Nephron progenitor cell (in vitro differentiated cells): ENCODE measurements around the gene PLXND1.

Experiments used
- DNase-seq: peaks from one replicate; pipeline ENCODE4 v3.0.0; 2021
- H3K27ac Mint-ChIP-seq: 2 replicates; pipeline ENCODE4 v1.8.0; 2021; ENCODE audit warnings: mild to moderate bottlenecking, moderate library complexity, mixed read lengths
- H3K27me3 Mint-ChIP-seq: 2 replicates; pipeline ENCODE4 v1.8.0; 2021; ENCODE audit warnings: mild to moderate bottlenecking, low read depth, mixed read lengths; ENCODE audit not compliant: poor library complexity
- H3K36me3 Mint-ChIP-seq: 2 replicates; pipeline ENCODE4 v1.8.0; 2021; ENCODE audit warnings: low read depth, mixed read lengths
- H3K4me1 Mint-ChIP-seq: 2 replicates; pipeline ENCODE4 v1.8.0; 2021; ENCODE audit warnings: mixed read lengths
- H3K4me3 Mint-ChIP-seq: 2 replicates; pipeline ENCODE4 v1.8.0; 2021; ENCODE audit warnings: mild to moderate bottlenecking, moderate library complexity, mixed read lengths
- H3K9me3 Mint-ChIP-seq: 2 replicates; pipeline ENCODE4 v1.8.0; 2021; ENCODE audit warnings: mild to moderate bottlenecking, moderate library complexity, mixed read lengths
- TF ChIP-seq, protein P1 (sequence below): fragments of 200-600 bp; sonication (generic); IDR thresholded peaks from 2 replicates; pipeline ENCODE4 v1.5.0; 2021; ENCODE audit warnings: antibody characterized with exemption

Gene PLXND1

DNA sequence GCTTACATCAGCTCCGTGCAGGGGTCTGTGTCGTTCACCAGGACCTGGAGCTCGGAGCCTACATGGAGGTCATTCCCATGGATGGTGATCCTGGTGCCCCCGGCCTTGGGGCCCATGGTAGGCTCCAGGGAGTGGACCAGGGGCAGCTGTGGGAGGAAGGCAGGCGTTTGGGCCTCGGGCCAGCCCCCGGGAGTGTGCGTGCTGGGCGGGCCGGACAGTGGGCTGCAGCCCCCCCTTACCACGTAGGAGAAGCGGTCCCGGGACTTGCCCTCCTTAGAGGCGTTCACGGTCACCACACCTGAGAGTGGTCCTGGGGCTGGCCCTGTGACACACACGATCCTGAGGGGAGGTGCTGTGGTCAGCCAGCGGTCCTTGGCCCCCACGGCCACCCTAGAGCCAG lies 33.9 kb downstream of the PLXND1 start:
- H3K4me3 Mint-ChIP-seq: no peak overlapping the region
- DNase-seq: no peak
- H3K36me3 Mint-ChIP-seq: peaks cover 4% of the 10 kb centered on the region
- H3K27ac Mint-ChIP-seq: no peak overlapping the region
- peaks cover 3% of the 10 kb centered on the region for H3K27me3 Mint-ChIP-seq
- TF ChIP-seq, protein P1, sequence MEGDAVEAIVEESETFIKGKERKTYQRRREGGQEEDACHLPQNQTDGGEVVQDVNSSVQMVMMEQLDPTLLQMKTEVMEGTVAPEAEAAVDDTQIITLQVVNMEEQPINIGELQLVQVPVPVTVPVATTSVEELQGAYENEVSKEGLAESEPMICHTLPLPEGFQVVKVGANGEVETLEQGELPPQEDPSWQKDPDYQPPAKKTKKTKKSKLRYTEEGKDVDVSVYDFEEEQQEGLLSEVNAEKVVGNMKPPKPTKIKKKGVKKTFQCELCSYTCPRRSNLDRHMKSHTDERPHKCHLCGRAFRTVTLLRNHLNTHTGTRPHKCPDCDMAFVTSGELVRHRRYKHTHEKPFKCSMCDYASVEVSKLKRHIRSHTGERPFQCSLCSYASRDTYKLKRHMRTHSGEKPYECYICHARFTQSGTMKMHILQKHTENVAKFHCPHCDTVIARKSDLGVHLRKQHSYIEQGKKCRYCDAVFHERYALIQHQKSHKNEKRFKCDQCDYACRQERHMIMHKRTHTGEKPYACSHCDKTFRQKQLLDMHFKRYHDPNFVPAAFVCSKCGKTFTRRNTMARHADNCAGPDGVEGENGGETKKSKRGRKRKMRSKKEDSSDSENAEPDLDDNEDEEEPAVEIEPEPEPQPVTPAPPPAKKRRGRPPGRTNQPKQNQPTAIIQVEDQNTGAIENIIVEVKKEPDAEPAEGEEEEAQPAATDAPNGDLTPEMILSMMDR: no peak
- peaks cover 10% of the 10 kb centered on the region for H3K4me1 Mint-ChIP-seq
- H3K9me3 Mint-ChIP-seq: no peaks in the 10 kb centered on the region

DNA sequence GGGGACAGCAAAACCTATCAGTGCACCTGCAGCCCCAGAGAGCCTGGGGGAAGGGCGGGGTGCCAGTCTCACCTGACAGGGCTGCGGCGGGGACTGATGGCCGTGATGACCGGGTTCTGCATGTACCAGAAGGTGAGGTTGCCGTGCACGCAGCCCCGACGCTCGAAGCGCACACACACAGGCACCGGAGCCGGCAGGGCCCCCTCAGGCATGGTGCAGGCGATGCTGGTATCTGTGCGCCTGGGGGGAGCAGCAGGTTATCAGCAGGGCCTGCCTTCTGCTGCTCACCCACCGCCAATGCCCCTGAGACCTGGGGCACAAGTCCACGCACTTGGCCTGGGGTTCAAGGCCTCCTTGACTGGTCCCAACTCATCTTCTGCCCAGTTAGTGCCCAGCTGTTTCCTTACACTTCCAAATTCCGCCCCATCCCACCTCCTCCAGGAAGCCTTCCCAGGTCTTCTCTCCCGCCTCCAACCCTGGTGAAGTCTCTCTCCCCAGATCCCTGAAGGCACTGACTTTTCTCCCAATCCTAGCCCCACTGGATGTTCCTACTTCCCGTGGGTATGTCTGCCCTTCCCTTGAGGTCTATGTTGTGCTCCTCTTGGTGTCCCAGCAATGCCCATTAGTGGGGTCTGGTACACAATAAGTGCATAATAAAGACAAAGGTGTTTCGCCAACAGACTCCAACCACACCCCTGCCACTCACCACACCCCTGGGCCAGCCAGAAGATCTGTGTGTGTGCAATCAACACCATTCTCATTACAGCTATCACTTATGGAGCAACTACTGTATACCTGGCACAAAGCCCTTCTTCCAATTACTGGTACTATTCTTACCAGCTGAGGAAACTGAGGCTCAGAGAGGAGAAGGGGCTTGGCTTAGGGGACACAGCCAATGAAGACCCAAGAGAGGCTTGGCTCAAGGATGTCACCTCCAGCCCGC lies 34.6 kb downstream of the PLXND1 start:
- Mint-ChIP-seq H3K4me1 (peaks cover 12% of the 10 kb centered on the region), H3K27me3 (peaks cover 3% of the 10 kb centered on the region), H3K4me3 (no peak overlapping the region), H3K36me3 (peaks cover 4% of the 10 kb centered on the region), H3K27ac (peak overlapping the region; percentile 33), H3K9me3 (no peaks in the 10 kb centered on the region)
- TF ChIP-seq, protein P1: no peak
- DNase-seq: no peak

DNA sequence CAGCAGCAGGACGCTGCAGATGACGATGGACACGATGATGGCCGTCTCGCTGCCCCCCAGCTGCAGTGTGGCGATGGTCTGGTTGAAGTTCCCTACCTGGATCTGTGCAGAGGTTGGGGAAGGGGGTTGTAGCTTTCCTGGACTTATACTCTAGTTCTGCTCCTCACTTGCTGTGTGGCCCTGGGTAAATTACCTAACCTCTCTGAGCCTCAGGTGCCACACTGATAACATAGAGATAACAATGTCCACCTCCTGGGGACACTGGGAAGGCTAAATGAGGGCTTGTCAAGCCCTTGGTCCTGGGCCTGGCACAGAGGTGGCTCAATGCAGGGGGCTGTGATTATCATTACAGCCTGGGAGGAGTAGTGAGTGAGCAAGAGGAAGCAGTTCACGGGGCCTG lies 36.6 kb downstream of the PLXND1 start:
- TF ChIP-seq, protein P1: no peak
- Mint-ChIP-seq H3K4me1 (peaks cover 11% of the 10 kb centered on the region), H3K9me3 (no peaks in the 10 kb centered on the region), H3K27me3 (peaks cover 3% of the 10 kb centered on the region), H3K36me3 (peaks cover 4% of the 10 kb centered on the region), H3K4me3 (no peak overlapping the region), H3K27ac (no peak overlapping the region)
- no peak for DNase-seq

DNA sequence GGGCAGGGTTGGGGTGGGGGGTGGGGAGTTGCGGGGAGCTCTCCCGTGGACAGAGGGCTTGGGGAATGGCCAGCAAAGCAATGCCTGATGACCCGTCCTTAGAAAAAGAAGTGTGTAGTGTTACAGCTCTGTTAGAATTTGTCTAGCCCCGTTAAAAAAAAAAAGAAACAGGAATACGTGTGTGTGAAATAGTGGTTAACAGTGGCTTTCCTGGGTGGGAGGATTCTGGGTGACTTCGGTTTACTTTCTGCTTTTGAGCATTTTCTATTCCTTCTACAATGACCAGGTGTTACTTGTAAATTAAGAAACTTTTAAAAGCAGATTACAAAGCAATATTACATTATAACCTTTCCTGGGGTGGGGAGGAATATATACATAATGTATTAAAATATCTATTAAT lies 38.5 kb downstream of the PLXND1 start:
- DNase-seq: no peak
- Mint-ChIP-seq H3K4me3 (no peak overlapping the region), H3K27me3 (peaks cover 3% of the 10 kb centered on the region), H3K4me1 (peaks cover 11% of the 10 kb centered on the region), H3K9me3 (no peaks in the 10 kb centered on the region), H3K27ac (no peak overlapping the region), H3K36me3 (peaks cover 4% of the 10 kb centered on the region)
- TF ChIP-seq, protein P1: no peak

DNA sequence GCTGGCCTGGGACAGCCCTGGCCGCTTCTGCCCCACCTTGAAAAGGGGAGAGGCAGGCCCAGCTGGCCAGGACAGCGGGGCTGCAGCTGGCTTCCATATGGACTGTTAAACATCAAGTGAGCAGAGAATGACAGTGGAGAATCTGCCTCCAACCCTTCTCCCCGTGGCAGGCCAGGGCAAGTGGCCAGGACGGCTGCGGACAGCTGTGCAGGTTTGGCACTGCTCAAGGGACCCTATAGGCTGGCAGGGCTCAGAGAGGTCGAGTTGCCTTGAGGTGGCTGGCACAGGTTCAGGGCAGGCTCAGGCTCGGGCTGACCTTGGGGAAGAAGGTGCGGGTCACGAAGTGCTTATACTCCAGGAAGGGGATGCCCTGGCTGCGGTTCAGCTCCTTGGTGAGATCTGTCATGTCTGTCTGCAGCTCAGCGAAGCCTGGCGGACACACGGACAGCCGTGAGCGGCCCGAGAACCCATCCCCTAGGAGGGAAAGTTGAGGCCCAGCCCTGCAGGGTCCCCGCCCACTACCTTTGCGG lies 39.2 kb downstream of the PLXND1 start:
- TF ChIP-seq, protein P1: no peak
- peaks cover 11% of the 10 kb centered on the region for H3K4me1 Mint-ChIP-seq
- no peaks in the 10 kb centered on the region for H3K9me3 Mint-ChIP-seq
- H3K36me3 Mint-ChIP-seq: peaks cover 4% of the 10 kb centered on the region
- no peak overlapping the region for H3K27ac Mint-ChIP-seq
- peaks cover 3% of the 10 kb centered on the region for H3K27me3 Mint-ChIP-seq
- no peak overlapping the region for H3K4me3 Mint-ChIP-seq
- no peak for DNase-seq
